HepG2 (cell line): ENCODE data around the gene PTS. TPM values are rescaled to one million over a fixed set of nuclear protein-coding genes. Genes with fewer than 3 reads are reported as not detected.

Experiments used
- ASH2L ChIP-seq: fragments of 300-600, 200-600 bp; sonication (generic); IDR thresholded peaks from 2 replicates; pipeline ENCODE4 v1.7.0; 2017; ENCODE audit warnings: low read depth, mild to moderate bottlenecking, moderate library complexity, mixed read lengths, low read length; ENCODE audit not compliant: insufficient read length
- CCDC6 ChIP-seq: sonication (generic); formaldehyde crosslinking; IDR thresholded peaks from 2 replicates; pipeline ENCODE4 v1.8.1; 2022; ENCODE audit warnings: mild to moderate bottlenecking, missing genetic modification reagents, moderate library complexity
- GABPA ChIP-seq, 2 experiments: IDR thresholded peaks; 2 replicates each; pipeline ENCODE4 v1.6.1; 2011 to 2016; ENCODE audit warnings: low read depth in 2 of 2, low read length in 1 of 2, missing biosample characterization in 1 of 2, missing genetic modification characterization in 1 of 2
- RARA ChIP-seq: IDR thresholded peaks from 2 replicates; pipeline ENCODE4 v1.6.1; 2016; ENCODE audit warnings: missing genetic modification reagents, missing compliant biosample characterization
- RERE ChIP-seq: IDR thresholded peaks from 2 replicates; pipeline ENCODE4 v1.6.1; 2016; ENCODE audit warnings: low read depth, missing genetic modification reagents, missing compliant biosample characterization
- RFX1 ChIP-seq: fragments of 450-650 bp; IDR thresholded peaks from 2 replicates; pipeline ENCODE4 v1.6.1; 2017
- TFDP1 ChIP-seq: IDR thresholded peaks from 2 replicates; pipeline ENCODE4 v1.6.1; 2016; ENCODE audit warnings: missing compliant biosample characterization, missing genetic modification reagents, borderline replicate concordance
- ZFP37 ChIP-seq: sonication (generic); formaldehyde crosslinking; IDR thresholded peaks from 2 replicates; pipeline ENCODE4 v1.4.0; 2020; ENCODE audit warnings: missing genetic modification reagents, borderline replicate concordance
- ZNF124 ChIP-seq: sonication (generic); formaldehyde crosslinking; IDR thresholded peaks from 2 replicates; pipeline ENCODE4 v1.4.0; 2020; ENCODE audit warnings: missing genetic modification reagents
- ZNF639 ChIP-seq: conservative IDR thresholded peaks from 2 replicates; pipeline ENCODE4 v1.6.1; 2018; ENCODE audit warnings: missing genetic modification reagents
- ZNF703 ChIP-seq: sonication (generic); formaldehyde crosslinking; IDR thresholded peaks from 2 replicates; pipeline ENCODE4 v1.5.1; 2020; ENCODE audit warnings: missing genetic modification reagents, mild to moderate bottlenecking, moderate library complexity, borderline replicate concordance
- ZNF724P ChIP-seq: sonication (generic); formaldehyde crosslinking; IDR thresholded peaks from 2 replicates; pipeline ENCODE4 v1.8.0; 2022; ENCODE audit warnings: missing genetic modification reagents, borderline replicate concordance
- ZNF784 ChIP-seq: sonication (generic); formaldehyde crosslinking; IDR thresholded peaks from 2 replicates; pipeline ENCODE4 v1.5.1; 2020; ENCODE audit warnings: missing genetic modification reagents, mild to moderate bottlenecking, borderline replicate concordance
- polyA plus RNA-seq, 8 experiments: library from polyadenylated mRNA; depleted of rRNA in 3 of 8; stranded (reverse) in 7 of 8; unstranded in 1 of 8; fragments of >200 nt; fragmentation: Illumina TruSeq in 4 of 8; extraction: Trizol in 4 of 8; gene quantifications; 2 replicates each; pipeline versions ENCODE4 v1.2.1 to v1.2.3, GENCODE V29; 2011 to 2016; ENCODE audit warnings: low read depth in 4 of 8, missing spikeins in 1 of 8, mixed read lengths in 1 of 8; ENCODE audit not compliant: insufficient read depth in 1 of 8
- total RNA-seq, 5 experiments: library from RNA; depleted of rRNA; stranded (reverse); fragments of >200 nt; fragmentation: Illumina TruSeq; extraction: Trizol; gene quantifications; 2 replicates each; pipeline ENCODE4 v1.2.3, GENCODE V29; 2016; ENCODE audit warnings: low read depth in 1 of 5
- TF ChIP-seq, protein P1 (sequence below): sonication (generic); formaldehyde crosslinking; IDR thresholded peaks from 2 replicates; pipeline ENCODE4 v1.8.1; 2023; ENCODE audit warnings: mild to moderate bottlenecking, moderate library complexity, missing genetic modification reagents
- TF ChIP-seq, protein P2 (sequence below): sonication (generic); formaldehyde crosslinking; IDR thresholded peaks from 2 replicates; pipeline ENCODE4 v1.8.0; 2022; ENCODE audit warnings: missing genetic modification reagents, mild to moderate bottlenecking, moderate library complexity, borderline replicate concordance

PTS gene
- total and polyA plus RNA-seq, 2 of the 13 experiments (the other 11 are each of a cell fraction or from before 2014, with no cell fraction given), result 33.6 to 49.3 TPM

- TF ChIP-seq RERE (no peak), ZNF724P (CRISPR knock-in tag) (no peak), ASH2L (peak; percentile 93), RFX1 (no peak), TFDP1 (CRISPR knock-in tag) (peak; percentile 87), RARA (CRISPR knock-in tag) (no peak), ZNF124 (peak; percentile 34; the same call in 1 of the 2 replicates), ZNF639 (CRISPR knock-in tag) (0 out of 2 replicates have a peak, but pooled peaks have one; percentile 37), GABPA (IDR thresholded peaks at IDR 0.05; ENCODE audit: low read depth, low read length) (peak; percentile 61), GABPA (CRISPR knock-in tag; IDR thresholded peaks at IDR 0.05; ENCODE audit: low read depth) (peak; percentile 80), CCDC6 (CRISPR knock-in tag) (peak; percentile 79; the same call in 1 of the 2 replicates), ZFP37 (CRISPR knock-in tag) (0 out of 2 replicates have a peak, but pooled peaks have one; percentile 23), ZNF784 (CRISPR knock-in tag) (peak; percentile 93), ZNF703 (CRISPR knock-in tag) (no peak)
- TF ChIP-seq, protein P1, sequence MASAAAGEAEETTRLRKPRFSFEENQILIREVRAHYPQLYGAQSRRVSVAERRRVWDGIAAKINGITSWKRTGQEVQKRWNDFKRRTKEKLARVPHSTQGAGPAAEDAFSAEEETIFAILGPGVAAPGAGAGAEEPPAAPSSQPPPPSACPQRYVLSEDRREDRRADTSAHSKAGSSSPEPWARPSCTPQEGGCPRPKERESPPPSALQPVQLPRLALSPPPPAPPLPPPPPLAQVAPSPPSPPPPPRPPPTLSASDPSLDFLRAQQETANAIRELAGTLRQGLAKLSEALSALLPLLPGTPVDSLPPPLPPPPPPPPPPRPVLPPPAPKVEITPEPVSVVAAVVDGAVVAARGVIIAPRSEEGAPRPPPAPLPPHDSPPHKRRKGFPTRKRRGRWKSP (CRISPR knock-in tag), result peak; percentile 19; the same call in 1 of the 2 replicates
- TF ChIP-seq, protein P2, sequence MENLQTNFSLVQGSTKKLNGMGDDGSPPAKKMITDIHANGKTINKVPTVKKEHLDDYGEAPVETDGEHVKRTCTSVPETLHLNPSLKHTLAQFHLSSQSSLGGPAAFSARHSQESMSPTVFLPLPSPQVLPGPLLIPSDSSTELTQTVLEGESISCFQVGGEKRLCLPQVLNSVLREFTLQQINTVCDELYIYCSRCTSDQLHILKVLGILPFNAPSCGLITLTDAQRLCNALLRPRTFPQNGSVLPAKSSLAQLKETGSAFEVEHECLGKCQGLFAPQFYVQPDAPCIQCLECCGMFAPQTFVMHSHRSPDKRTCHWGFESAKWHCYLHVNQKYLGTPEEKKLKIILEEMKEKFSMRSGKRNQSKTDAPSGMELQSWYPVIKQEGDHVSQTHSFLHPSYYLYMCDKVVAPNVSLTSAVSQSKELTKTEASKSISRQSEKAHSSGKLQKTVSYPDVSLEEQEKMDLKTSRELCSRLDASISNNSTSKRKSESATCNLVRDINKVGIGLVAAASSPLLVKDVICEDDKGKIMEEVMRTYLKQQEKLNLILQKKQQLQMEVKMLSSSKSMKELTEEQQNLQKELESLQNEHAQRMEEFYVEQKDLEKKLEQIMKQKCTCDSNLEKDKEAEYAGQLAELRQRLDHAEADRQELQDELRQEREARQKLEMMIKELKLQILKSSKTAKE, result no peak
These were observed at the start of gene PTS (continued) for GRCh38 chr11:112226062-112226830.
